ENCODE data around the gene DNASE1L2.
A peak's percentile ranks its signal among the peaks of the same experiment; 100 is the strongest.

The DNASE1L2 gene

DNA sequence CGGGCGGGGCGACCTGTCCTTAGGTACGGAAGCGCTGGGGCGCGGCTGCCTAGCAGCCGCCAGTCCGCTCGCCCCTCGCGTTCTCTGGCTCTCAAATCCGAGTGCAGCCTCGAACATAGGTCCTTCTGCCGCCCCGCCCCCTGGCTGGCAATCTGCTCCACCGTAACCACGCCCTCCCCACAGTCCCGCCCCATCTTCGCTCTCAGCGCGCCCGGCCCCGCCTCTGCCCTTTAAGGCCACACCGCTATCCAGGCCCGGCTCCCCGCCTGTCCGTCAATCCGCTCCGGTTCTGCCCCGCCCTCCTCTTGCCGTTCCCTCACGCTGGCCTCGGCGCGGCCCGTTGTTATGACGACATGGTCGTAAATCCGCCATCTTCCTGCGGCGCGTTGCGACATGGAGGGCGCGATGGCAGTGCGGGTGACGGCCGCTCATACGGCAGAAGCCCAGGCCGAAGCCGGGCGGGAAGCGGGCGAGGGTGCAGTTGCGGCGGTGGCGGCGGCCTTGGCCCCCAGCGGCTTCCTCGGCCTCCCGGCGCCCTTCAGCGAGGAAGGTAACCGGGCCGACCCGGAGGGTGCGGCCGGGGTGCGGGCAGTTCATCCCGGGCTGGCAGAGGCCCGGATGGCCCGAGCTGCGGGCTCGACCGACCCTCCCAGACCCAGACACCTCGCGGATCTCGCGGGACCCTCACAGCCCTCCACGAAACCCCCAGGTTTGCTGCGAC lies 12.9 kb upstream of the DNASE1L2 start, which contains the start of gene E4F1:
E4F1 (plus strand) TSS at position 371 of the 721 bp plus-strand sequence; CDS start at position 394, 23 bp downstream.
- FAIRE-seq (peak; percentile 75), DNase-seq (ENCODE audit: low spot score) (peak; percentile 96)

DNA sequence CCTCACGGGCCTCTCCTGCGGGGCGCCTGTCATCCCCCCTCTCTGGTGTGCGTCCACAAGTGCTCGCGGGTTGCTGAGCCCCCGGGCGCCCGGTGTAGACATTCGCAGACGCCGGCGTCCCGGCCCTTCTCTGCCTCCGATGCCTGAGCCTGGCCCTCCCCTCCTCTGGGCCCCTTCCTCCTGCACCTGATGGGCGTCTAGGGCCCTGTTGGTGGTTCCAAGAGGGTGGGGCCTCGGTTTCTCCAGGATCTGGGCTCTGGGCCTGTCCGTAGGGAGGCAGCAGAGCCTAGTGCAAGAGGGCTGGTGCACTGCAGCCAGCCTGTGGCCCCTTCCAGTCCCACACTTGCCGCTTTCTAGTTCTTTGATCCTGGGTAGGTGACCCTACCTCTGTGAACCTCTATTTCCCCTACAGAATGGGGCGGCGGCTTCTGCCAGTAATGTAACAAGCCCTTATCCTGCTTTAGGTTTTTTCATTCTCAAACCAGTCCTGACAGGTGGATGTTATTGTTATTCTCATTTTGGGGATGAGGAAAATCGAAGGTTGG lies 12.2 kb upstream of the DNASE1L2 start:
- no peak for FAIRE-seq
- peak; percentile 28 for DNase-seq (ENCODE audit: low spot score)

DNA sequence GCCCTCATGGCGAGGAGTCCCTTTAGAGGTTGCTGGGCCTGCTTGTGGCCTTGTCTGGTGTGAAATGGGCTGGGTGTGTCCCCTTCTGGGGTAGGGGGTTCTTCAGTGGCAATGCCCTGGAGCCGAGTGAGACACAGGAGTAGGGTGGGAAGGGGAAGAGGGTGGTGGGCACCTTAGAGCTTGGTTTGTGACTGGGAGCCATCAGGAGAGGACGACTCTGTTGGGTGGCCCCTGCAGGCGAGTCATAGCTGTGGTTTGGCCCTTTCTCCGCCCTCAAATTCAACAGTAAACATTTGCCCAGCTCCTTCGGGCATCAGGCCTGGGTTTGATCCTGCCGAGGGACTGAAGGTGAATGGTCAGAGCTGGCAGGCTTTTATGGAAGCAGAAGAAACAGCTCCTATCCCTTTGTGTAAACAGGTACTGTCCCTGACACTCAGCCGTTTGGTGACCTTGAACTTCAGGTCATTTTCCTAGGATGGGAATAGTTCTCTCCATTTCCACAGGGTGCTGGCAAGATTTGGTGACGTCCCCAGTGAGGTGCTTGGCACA lies 9.9 kb upstream of the DNASE1L2 start:
- DNase-seq (ENCODE audit: low spot score) (no peak), FAIRE-seq (no peak)

DNA sequence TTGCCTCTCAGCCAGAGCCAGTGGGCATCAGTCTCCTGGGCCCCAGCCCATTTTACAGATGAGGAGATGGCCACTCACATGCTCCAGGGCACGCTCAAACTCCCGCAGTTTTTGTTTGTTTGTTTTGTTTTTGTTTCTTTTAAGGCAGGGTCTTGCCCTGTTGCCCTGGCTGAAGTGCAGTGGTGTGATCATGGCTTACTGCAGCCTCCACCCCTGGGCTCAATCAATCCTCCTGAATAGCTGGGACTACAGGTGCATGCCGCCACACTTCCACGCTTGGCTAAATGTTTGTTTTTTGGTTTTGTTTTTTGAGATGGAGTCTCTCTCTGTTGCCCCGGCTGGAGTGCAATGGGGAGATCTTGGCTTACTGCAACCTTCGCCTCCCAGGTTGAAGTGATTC lies 9.3 kb upstream of the DNASE1L2 start:
- DNase-seq (ENCODE audit: low spot score) (no peak), FAIRE-seq (no peak)

DNA sequence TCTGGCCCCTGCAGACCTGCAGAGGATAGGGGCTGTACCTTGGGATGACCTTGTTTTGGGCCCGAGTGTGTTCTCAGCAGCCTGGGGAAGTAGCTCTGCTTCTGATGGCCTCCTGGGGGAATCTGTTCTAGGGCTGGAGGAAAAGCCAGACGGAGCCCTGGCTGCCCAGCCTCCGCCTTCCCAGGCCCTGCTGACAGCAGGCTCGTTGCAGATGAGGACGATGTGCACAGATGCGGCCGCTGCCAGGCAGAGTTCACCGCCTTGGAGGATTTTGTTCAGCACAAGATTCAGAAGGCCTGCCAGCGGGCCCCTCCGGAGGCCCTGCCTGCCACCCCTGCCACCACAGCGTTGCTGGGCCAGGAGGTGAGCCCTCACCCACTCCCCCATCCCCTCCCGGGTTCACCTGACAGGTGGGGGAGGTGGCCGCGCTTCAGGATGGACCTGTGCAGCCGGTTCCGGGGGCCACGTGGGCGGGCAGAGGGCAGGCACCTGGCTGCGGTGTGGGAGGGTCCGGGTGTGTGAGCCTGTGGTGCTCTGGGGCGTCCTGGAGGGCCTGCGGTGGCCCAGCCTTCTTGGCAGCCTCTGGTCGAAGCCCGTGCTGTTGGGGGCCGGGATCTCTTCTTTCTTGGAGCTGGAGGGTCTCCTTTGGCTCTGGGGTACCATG lies 8.0 kb upstream of the DNASE1L2 start:
- DNase-seq (ENCODE audit: low spot score) (no peak), FAIRE-seq (no peak)

DNA sequence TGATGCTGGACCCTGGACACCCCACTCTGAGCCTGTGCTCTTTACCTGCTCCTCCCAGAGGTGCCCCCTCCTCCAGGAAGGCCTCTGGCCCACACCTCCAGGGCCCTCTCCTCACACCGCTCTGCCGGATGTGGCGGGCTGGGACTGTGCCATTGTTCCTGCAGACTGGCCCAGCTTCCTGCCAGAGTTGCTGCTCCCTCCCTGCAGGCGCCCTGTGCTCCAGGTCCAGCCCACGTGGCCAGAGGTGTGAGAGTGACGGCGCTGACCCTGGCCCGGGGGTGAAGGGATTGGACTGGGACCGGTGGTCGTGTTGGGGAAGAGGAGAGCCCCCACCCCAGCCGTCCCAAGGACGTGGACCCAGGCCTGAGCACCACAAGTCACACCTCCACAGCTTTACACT lies 7.2 kb upstream of the DNASE1L2 start:
- no peak for FAIRE-seq

DNA sequence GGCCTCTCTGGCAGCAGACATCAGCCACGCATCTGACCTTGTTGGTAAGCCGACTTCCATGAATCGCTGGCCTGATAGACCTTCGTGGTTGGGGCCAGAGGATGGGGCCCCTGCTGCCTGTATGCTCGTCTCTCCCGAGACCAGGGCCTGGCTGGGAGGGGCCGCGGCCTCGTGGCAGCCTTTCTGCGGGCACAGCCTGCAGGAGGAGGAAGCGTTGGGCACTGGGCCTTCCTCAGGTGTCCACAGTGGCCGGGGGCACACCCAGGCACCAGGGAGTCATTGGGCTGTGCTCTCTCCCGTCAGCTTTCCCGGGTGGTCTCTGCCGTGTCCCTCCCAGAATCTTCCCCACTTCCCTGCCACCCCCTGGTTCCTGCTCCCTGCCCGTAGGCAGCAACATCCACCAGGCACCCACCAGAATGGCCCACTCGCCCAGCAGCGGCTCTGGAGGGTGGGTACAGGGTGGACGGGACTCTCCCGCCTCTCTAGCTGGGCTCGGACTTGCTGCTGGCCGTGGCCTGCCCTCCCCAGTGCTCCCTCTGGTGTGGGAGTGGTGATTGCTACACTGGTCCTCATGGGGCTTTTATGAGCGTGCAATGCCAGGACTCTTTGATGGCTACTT lies 6.5 kb upstream of the DNASE1L2 start:
- FAIRE-seq, result no peak
- no peak for DNase-seq (ENCODE audit: low spot score)

More for the DNA sequence above, 7.2 kb upstream of the DNASE1L2 start:
- no peak for DNase-seq (ENCODE audit: low spot score)

DNA sequence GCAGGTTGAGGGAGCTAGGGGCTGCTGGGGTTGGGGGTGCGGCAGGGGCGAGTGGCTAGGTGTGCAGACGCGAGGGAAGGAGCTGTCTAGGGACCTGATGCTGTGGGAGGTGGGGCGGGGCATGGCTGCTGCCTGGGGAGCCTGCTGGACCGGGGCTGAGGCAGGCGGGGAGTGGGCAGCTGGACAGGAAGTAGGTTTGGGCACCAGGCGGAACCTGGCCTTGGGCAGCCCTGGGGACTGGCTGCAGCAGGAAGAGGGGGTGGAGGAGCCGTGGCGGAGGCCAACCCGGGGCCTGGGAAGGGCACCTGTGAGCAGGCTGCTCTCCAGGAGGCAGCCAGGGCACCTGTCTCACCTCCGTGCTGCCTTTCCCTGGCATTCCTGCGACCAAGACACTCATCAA lies 5.9 kb upstream of the DNASE1L2 start:
- DNase-seq (ENCODE audit: low spot score) (no peak), FAIRE-seq (no peak)

DNA sequence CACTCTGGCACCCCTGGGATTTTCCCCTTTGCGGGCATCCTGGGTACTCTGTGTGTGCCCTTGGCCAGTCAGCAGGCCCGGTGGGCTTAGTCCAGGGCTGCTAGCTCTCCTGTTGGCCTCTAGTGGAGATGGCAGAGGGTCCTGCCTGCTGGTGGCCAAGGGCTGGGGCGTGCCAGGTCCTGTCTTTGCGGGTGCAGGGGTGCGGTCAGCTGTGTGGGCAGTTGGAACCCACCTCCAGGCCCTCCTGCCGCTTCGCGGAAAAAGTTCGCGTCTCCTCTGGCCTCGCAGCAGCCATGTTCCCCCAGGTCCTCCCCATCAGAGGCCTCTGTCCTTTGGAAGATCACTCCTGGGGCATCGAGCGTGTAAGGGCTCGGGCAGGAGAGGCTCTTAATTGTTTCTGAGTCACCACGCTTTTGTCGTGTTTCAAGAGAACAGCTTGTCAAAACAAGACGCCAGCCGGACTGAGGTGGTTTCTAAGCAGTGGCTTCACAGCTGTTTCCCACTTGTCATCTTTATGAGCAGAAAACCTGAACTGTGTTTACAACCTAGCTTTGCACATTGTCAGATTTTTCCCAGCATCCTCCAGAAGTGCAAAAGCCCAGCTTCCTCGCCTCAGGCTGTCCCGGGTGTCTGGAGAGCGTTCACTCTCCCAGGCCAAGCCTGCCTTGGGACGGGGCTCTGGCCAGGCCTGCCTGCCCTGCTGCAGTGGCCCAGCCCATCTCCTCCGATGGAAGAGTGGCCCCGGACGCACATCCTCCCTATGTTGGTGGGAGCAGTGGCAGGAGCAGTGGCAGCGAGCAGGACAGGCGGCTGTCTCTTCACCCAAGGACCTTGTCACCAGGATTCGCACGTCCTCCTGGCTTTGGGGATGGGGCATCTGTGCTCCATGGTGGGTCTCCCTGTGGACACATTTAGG lies 5.0 kb upstream of the DNASE1L2 start:
- DNase-seq (ENCODE audit: low spot score), result no peak
- FAIRE-seq, result no peak

DNA sequence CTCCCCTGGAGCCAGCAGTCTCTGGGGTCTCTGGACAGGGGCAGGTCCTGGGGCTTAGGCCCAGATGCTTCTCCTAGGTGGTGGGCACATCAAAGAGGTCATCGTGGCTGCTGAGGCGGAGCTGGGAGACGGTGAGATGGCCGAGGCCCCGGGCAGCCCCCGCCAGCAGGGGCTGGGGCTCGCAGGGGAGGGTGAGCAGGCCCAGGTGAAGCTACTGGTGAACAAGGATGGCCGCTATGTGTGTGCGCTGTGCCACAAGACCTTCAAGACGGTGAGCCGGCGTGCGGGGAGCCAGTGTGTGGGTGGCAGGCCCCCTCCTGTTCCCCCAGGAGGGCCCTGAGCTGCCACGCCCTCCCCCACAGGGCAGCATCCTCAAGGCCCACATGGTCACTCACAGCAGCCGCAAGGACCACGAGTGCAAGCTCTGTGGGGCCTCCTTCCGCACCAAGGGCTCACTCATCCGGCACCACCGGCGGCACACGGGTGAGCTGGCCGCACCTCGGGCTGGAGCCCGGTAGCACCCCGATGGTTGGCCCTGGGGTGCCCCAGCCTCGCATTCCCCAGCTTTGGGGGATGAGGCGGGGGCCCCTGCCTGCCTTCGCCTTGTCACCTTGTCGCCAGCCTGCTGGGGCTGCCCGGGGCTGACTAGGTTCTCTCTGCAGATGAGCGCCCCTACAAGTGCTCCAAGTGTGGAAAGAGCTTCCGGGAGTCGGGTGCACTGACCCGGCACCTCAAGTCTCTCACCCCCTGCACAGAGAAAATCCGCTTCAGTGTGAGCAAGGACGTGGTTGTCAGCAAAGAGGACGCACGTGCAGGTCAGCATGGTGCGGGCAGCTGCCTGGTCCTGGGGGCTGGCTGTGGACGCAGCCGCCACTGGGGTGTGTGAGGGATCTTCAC lies 3.9 kb upstream of the DNASE1L2 start:
- DNase-seq (ENCODE audit: low spot score), result no peak
- no peak for FAIRE-seq

DNA sequence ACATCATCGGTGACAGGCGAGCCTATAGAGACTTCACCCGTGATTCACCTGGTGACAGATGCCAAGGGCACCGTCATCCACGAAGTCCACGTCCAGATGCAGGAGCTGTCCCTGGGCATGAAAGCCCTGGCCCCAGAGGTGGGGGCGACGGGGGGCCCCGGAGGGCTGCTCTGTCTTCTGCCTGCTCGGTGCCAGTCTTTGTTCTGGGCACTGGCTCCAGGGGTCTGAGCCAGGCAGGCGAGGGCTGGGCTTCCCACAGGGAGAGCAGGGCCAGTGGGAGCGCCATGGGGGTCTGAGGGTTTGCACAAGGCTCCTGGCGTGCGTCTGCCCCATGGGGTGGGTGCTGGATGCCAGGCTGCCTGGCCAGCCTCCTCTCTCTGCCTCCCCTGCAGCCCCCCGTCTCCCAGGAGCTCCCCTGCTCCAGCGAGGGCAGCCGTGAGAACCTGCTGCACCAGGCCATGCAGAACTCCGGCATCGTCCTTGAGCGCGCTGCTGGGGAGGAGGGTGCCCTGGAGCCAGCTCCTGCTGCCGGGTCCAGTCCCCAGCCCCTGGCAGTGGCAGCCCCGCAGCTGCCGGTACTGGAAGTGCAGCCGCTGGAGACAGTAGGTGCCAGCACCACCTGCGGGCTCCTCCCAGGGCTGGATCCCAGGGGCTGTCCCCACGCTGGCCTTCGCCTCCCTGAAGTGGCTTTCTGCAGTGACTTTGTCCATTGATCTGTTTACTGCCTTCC lies 3.0 kb upstream of the DNASE1L2 start:
- no peak for DNase-seq (ENCODE audit: low spot score)
- FAIRE-seq, result no peak

DNA sequence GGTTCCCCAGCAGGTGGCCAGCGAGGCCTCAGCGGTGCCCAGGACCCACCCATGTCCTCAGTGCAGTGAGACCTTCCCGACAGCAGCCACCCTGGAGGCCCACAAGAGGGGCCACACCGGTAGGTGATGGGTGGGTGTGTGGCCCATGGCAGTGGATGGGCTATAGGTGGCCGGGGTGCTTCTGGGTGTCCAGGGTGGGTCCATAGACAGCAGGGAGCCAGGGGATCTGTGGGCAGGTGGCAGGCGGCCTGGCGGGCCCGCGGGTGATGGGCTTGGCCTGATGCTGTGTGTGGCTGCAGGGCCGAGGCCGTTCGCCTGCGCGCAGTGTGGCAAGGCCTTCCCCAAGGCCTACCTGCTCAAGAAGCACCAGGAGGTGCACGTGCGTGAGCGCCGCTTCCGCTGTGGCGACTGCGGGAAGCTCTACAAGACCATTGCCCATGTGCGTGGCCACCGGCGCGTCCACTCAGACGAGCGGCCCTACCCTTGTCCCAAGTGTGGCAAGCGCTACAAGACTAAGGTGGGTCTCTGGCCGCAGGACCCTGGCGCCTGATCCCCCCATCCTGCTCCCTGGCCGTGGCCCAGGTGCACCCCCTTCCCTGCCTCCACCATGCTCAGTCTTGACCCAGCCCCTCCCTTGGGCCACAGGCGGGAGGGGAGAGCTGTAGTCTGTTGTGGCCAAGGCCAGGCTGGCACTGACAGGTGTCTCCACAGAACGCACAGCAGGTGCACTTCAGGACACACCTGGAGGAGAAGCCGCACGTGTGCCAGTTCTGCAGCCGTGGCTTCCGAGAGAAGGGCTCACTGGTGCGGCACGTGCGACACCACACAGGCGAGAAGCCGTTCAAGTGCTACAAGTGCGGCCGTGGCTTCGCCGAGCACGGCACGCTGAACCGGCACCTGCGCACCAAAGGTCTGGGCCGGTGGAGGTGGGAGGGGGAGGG lies 2.1 kb upstream of the DNASE1L2 start:
- DNase-seq (ENCODE audit: low spot score) (no peak), FAIRE-seq (no peak)

DNA sequence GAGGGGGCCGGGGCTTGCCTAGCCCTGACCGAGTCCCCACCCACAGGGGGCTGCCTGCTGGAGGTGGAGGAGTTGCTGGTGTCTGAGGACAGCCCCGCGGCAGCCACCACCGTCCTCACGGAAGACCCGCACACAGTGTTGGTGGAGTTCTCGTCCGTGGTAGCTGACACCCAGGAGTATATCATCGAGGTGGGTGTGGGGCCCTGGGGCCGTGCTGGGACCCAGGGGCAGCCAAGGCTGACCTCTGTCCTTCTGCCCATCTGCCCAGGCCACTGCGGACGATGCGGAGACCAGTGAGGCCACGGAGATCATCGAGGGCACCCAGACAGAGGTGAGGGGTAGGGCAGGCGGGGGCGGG lies 1.5 kb upstream of the DNASE1L2 start:
- DNase-seq (ENCODE audit: low spot score) (no peak), FAIRE-seq (no peak)

DNA sequence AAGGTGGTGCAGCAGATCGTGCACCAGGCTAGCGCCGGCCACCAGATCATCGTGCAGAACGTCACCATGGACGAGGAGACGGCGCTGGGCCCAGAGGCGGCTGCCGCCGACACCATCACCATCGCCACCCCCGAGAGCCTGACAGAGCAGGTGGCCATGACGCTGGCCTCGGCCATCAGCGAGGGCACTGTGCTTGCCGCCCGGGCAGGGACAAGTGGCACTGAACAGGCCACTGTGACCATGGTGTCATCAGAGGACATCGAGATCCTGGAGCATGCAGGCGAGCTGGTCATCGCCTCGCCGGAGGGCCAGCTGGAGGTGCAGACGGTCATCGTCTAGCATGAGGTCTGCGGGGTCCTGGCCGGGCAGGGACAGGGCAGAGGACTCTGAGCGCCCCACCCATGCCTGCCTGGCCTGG lies 1.0 kb upstream of the DNASE1L2 start:
- DNase-seq (ENCODE audit: low spot score) (no peak), FAIRE-seq (no peak)

DNA sequence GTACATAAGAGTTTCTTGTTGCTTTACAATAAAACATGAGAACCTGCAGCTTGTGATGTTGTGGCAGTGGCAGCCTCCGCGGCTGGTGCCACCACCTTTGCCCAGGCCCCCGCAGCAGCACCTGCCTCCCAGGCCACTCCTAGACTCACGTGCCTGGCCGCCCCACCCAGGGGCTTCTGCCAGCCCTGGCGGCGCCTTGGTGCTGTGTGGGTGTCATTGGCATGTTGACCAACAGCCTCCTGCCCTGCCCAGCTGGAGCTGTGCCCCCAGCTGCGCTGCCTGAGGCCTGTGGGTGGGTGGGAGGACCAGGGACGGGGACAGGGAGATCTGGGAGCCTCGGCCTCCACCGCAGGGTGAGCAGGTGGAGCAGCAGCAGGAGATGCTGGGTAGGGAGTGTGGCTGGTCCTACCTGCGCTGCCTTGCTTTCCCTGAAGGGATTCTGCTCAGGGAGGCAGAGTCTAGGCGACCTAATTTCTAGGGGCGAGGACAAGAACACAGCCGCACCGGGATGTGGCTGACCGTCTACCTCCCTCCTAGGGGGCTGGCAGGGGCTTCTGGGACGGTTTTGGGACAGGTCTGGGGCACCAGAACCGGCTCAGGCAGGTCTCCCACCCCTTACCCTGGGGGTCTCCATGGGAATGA lies 428 bp upstream of the DNASE1L2 start:
- FAIRE-seq (no peak), DNase-seq (ENCODE audit: low spot score) (no peak)

DNA sequence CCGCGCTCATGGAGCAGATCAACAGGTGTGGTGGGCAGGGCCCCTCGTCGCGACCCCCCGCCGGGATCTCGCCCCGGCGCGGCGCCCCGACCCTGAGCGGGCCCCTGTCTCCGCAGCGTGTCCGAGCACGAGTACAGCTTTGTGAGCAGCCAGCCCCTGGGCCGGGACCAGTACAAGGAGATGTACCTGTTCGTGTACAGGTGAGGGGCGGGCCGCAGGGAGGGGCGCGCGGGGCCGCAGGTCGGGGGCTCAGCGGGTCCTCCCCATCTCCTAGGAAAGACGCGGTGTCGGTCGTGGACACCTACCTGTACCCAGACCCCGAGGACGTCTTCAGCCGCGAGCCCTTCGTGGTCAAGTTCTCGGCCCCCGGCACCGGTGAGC lies 848 bp downstream of the DNASE1L2 start:
- DNase-seq (ENCODE audit: low spot score) (no peak), FAIRE-seq (no peak)

DNA sequence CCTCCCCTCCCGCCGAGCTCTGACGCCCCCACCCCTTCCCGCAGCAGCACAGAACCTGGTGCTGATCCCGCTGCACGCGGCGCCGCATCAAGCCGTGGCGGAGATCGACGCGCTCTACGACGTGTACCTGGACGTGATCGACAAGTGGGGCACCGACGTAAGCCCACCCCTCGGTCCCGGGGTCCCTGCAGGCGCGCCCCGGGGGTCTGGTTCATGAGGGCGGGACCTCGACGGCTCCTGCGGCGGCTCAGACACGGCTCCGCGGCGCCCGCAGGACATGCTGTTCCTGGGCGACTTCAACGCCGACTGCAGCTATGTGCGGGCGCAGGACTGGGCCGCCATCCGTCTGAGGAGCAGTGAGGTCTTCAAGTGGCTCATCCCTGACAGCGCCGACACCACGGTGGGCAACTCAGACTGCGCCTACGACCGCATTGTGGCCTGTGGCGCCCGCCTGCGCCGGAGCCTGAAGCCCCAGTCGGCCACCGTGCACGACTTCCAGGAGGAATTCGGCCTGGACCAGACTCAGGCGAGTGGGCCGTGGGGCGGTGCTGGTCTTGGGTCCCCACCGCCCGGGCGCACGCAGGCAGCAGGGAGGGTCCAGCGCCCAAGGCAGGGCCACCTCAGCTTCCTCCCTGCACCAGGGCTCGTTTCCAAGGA lies 1.4 kb downstream of the DNASE1L2 start:
- no peak for FAIRE-seq

More for the DNA sequence above, 1.4 kb downstream of the DNASE1L2 start:
- no peak for DNase-seq (ENCODE audit: low spot score)

Measured in RCC 7860 (cell line).